Memory B cell (primary cell): ENCODE measurements around the gene SEC14L6.

Source experiments
- ATAC-seq: fragments of 150-1000 bp; cut with Tn5 transposase; 2 replicates; pipeline ENCODE4 v1.10.0; 2021; ENCODE audit warnings: low read depth, mild to moderate bottlenecking, moderate library complexity
- DNase-seq, 2 donors: peaks; one replicate each; pipeline ENCODE4 v3.0.0; 2022; ENCODE audit warnings: low spot score in 2 of 2
- H3K27ac Mint-ChIP-seq: one replicate; pipeline ENCODE4 v1.8.0; 2022; ENCODE audit warnings: mild to moderate bottlenecking, moderate library complexity, mixed read lengths
- H3K27me3 Mint-ChIP-seq: one replicate; pipeline ENCODE4 v1.8.0; 2022; ENCODE audit warnings: mixed read lengths
- H3K36me3 Mint-ChIP-seq: one replicate; pipeline ENCODE4 v1.8.0; 2022; ENCODE audit warnings: mild to moderate bottlenecking, mixed read lengths
- H3K4me1 Mint-ChIP-seq: one replicate; pipeline ENCODE4 v1.8.0; 2022; ENCODE audit warnings: mixed read lengths
- H3K4me3 Mint-ChIP-seq: one replicate; pipeline ENCODE4 v1.8.0; 2022; ENCODE audit warnings: mild to moderate bottlenecking, moderate library complexity, mixed read lengths
- H3K9me3 Mint-ChIP-seq: one replicate; pipeline ENCODE4 v1.8.0; 2022; ENCODE audit warnings: mixed read lengths

The SEC14L6 gene

DNA sequence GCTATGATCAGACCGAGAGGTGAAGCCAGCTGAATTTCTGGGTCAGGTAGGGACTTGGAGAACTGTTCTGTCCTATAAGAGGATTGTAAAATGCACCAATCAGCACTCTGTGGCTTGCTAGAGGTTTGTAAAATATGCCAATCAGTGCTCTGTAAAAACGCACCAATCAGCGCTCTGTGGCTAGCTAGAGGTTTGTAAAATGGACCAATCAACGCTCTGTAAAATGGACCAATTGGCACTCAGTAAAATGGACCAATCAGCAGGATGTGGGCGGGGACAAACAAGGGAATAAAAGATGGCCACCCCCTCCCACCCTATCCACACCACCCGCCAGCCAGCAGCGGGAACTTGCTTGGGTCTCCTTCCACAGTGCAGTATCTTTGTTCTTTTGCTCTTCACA, 34.6 kb downstream of the SEC14L6 start:
- ATAC-seq (no peak), DNase-seq (no peak)
- H3K9me3 Mint-ChIP-seq = peaks cover 2% of the 10 kb centered on the region
- no peak overlapping the region for H3K4me3 Mint-ChIP-seq
- peaks cover 4% of the 10 kb centered on the region for H3K27me3 Mint-ChIP-seq
- no peaks in the 10 kb centered on the region for H3K4me1 Mint-ChIP-seq
- no peak overlapping the region for H3K27ac Mint-ChIP-seq
- H3K36me3 Mint-ChIP-seq = no peaks in the 10 kb centered on the region

DNA sequence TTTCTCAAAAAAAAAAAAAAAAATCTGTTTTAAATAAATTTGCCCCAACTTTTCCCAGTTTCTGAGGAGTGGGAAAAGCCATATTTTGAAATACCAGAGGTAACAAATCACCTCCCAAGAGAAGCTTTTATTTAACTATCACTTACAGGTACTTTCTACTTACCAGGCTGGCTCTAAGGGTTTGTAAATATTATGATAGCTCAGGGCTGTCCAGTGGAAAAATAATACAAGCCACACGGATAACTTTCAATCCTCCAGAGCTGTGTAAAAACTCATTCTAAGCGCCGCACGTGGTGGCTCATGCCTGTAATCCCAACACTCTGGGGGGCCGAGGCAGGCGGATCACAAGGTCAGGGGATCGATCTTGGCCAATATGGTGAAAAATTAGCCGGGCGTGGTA, 35.4 kb downstream of the SEC14L6 start:
- DNase-seq (no peak), ATAC-seq (no peak)
- H3K4me1 Mint-ChIP-seq = no peaks in the 10 kb centered on the region
- H3K9me3 Mint-ChIP-seq = peaks cover 2% of the 10 kb centered on the region
- no peak overlapping the region for H3K27ac Mint-ChIP-seq
- no peaks in the 10 kb centered on the region for H3K36me3 Mint-ChIP-seq
- H3K4me3 Mint-ChIP-seq = no peak overlapping the region
- H3K27me3 Mint-ChIP-seq = peaks cover 8% of the 10 kb centered on the region

DNA sequence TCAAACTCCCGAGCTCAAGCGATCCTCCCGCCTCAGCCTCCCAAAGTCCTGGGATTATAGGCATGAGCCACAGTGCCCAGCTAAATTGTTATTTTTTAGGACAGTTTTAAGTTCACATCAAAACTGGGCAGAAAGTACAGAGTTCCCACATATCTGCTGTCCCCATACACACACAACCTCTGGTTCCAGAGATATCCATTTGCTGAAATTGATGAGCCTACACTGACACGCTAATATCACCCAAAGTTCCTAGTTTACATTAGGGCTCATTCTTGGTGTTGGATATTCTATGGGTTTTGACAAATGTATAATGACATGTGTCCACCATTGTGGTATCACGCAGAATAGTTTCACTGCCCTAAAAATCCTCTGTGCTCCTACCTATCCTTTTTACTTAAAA, 38.3 kb downstream of the SEC14L6 start:
- no peaks in the 10 kb centered on the region for H3K4me1 Mint-ChIP-seq
- H3K9me3 Mint-ChIP-seq = peaks cover under 1% of the 10 kb centered on the region
- ATAC-seq = no peak
- H3K27ac Mint-ChIP-seq = no peak overlapping the region
- DNase-seq = no peak
- no peaks in the 10 kb centered on the region for H3K36me3 Mint-ChIP-seq
- peaks cover 19% of the 10 kb centered on the region for H3K27me3 Mint-ChIP-seq
- no peak overlapping the region for H3K4me3 Mint-ChIP-seq

DNA sequence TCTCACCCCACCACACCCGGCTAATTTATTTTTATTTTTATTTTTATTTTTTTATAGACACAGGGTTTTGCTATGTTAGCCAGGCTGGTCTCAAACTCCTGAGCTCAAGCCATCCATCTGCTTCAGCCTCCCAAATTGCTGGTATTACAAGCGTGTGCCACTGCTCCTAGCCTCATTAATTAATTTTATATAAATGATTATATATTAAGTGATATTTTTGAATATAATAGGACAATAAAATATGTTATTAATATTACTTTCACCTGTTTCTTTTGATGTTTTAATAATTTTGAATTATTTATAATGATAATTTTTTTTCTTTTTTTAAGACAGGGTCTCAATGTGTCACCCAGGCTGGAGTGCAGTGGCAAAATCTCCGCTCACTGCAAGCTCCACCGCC, 38.9 kb downstream of the SEC14L6 start:
- H3K36me3 Mint-ChIP-seq = no peaks in the 10 kb centered on the region
- DNase-seq (no peak), ATAC-seq (no peak)
- peaks cover 19% of the 10 kb centered on the region for H3K27me3 Mint-ChIP-seq
- no peak overlapping the region for H3K4me3 Mint-ChIP-seq
- H3K4me1 Mint-ChIP-seq = no peaks in the 10 kb centered on the region
- H3K27ac Mint-ChIP-seq = no peak overlapping the region
- H3K9me3 Mint-ChIP-seq = no peaks in the 10 kb centered on the region

DNA sequence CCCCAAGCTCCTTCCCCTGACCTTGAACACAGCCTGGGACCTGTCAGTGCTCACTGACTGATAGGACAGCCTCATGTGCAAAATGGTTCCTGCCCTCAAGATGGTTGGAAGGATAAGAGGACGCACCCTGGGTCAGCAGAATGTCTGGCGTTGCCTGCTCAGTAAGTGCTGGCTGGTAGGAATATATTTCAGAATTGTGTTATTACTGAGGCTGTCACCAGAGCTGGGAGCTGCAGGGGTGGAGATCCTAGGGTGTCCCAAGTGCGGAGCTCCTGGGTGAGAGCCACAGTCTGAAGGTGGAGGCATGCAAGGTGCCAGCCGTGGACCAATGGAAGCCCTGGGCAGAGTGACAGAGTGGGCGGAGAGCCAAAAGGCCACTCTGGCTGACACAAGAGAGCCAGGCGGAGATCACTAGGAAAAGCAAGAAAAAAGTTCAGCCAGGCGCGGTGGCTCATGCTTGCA, 40.0 kb downstream of the SEC14L6 start:
- Mint-ChIP-seq H3K4me1 (no peaks in the 10 kb centered on the region), H3K4me3 (no peak overlapping the region), H3K9me3 (no peaks in the 10 kb centered on the region), H3K36me3 (no peaks in the 10 kb centered on the region), H3K27me3 (peaks cover 19% of the 10 kb centered on the region), H3K27ac (no peak overlapping the region)
- no peak for ATAC-seq
- no peak for DNase-seq

DNA sequence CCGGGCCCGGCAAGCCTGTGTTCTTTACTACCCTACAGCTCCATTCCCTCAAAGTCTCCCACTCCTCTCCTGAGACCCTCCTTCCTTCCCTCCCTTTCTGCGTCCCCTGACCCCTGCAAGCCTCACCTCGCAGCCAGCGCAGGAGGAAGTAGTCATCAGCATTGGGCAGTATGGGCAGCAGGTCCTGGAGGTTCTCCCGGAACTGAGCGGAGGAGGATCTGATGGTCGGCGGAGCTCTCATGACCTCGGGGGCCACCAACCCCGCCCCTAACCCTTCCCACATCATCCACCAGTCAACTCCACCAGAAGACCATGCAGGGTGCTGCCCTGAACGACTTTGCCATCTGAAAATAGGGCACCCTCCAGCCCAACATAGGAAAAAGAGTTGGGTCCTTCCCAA, 43.0 kb downstream of the SEC14L6 start:
- DNase-seq (no peak), ATAC-seq (no peak)
- H3K4me3 Mint-ChIP-seq = no peak overlapping the region
- no peaks in the 10 kb centered on the region for H3K4me1 Mint-ChIP-seq
- no peaks in the 10 kb centered on the region for H3K36me3 Mint-ChIP-seq
- H3K27me3 Mint-ChIP-seq = peaks cover 19% of the 10 kb centered on the region
- H3K27ac Mint-ChIP-seq = no peak overlapping the region
- no peaks in the 10 kb centered on the region for H3K9me3 Mint-ChIP-seq

DNA sequence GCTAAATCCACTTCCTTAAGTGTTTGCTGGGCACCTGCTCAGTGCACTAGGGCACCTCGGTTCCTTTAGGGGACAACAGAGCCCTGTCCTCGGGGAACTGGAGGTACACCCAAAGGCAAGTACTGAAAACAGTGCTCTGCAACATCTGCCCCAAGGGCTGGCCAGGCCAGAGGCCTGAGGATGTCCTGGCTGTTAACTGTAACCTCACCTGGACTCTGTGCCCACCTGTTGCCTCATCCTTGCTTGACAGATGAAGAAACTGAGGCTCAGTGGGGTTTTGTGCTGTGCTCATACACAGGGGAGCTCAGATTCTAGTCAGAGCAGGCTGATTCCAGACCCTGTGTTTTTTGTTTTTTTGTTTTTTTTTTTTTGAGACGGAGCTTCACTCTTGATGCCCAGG, 43.6 kb downstream of the SEC14L6 start:
- DNase-seq = no peak
- no peak overlapping the region for H3K4me3 Mint-ChIP-seq
- no peak overlapping the region for H3K27ac Mint-ChIP-seq
- H3K36me3 Mint-ChIP-seq = no peaks in the 10 kb centered on the region
- no peaks in the 10 kb centered on the region for H3K9me3 Mint-ChIP-seq
- ATAC-seq = no peak
- no peaks in the 10 kb centered on the region for H3K4me1 Mint-ChIP-seq
- H3K27me3 Mint-ChIP-seq = peaks cover 19% of the 10 kb centered on the region

DNA sequence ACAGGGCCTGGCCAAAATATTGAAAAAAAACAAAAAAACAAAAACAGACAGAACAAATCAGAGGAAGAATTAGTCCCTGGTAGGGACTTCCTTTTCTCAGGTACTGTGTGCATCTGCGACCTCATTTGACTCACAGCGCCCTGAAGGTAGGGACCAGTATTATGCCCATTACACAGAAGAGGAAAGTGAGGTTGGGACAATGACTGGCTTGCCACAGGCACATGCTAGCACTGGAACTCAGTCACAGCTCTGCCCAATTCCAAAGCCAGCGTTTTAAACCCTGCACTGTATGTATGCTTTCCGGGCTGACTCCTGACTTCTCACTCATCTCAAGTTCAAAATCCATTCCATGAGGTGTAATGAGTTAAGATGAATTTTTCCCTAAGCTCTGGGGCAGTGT, 44.4 kb downstream of the SEC14L6 start:
- ATAC-seq = no peak
- no peaks in the 10 kb centered on the region for H3K4me1 Mint-ChIP-seq
- H3K36me3 Mint-ChIP-seq = no peaks in the 10 kb centered on the region
- no peaks in the 10 kb centered on the region for H3K9me3 Mint-ChIP-seq
- no peak for DNase-seq
- H3K27ac Mint-ChIP-seq = no peak overlapping the region
- no peak overlapping the region for H3K4me3 Mint-ChIP-seq
- peaks cover 19% of the 10 kb centered on the region for H3K27me3 Mint-ChIP-seq

DNA sequence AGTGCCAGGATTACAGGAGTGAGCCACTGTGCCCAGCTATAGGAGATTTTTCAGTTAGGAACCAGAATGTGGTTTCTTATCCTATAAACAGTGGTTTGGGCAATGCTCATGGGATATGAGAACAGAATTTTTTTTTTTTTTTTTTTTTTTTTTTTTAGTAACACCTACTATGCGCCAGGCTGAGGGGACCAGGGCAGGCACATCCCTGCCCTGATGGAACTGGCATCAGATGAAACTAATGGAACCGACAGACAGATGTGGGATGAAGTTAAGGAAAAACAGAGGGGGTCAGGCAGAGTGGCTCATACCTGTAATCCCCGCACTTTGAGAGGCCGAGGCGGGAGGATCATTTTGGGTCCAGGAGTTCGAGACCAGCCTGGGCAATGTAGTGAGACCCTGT, 45.9 kb downstream of the SEC14L6 start:
- DNase-seq = no peak
- H3K27ac Mint-ChIP-seq = no peak overlapping the region
- no peak for ATAC-seq
- no peaks in the 10 kb centered on the region for H3K4me1 Mint-ChIP-seq
- H3K36me3 Mint-ChIP-seq = no peaks in the 10 kb centered on the region
- peaks cover 14% of the 10 kb centered on the region for H3K27me3 Mint-ChIP-seq
- H3K9me3 Mint-ChIP-seq = no peaks in the 10 kb centered on the region
- H3K4me3 Mint-ChIP-seq = no peak overlapping the region

DNA sequence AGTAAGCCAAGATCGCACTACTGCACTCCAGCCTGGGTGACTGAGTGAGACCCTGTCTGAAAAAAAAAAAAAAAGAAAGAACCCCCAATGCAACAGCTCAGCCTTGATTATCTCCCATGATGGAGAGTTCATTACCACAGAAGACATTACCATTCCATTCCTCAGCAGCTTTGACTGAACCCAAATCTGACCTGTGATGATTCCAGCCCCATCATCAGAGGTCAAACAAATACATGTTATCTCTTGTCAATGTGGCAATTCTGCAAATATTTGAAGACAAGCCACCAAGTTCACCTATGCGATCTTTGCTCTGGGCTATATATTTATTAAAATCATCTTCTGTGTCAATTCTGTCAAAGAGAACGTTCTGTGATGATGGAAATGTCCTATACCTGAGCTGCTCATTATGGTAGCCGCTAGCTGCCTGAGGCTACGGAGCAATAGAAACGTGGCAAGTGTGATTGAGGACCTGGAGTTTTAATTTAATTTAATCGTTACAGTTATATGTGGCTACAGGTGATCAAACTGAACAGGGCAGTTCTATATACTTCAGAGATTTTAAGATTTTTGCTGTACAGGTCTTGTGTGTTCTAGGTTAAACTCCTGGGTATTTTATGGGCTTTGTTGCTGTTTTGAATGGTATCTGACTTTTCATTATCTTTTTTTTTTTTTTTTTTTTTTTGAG, 48.9 kb downstream of the SEC14L6 start:
- Mint-ChIP-seq H3K36me3 (no peaks in the 10 kb centered on the region), H3K27ac (no peak overlapping the region), H3K27me3 (peaks cover 5% of the 10 kb centered on the region), H3K4me3 (no peak overlapping the region), H3K9me3 (no peaks in the 10 kb centered on the region), H3K4me1 (no peaks in the 10 kb centered on the region)
- ATAC-seq = no peak
- no peak for DNase-seq

DNA sequence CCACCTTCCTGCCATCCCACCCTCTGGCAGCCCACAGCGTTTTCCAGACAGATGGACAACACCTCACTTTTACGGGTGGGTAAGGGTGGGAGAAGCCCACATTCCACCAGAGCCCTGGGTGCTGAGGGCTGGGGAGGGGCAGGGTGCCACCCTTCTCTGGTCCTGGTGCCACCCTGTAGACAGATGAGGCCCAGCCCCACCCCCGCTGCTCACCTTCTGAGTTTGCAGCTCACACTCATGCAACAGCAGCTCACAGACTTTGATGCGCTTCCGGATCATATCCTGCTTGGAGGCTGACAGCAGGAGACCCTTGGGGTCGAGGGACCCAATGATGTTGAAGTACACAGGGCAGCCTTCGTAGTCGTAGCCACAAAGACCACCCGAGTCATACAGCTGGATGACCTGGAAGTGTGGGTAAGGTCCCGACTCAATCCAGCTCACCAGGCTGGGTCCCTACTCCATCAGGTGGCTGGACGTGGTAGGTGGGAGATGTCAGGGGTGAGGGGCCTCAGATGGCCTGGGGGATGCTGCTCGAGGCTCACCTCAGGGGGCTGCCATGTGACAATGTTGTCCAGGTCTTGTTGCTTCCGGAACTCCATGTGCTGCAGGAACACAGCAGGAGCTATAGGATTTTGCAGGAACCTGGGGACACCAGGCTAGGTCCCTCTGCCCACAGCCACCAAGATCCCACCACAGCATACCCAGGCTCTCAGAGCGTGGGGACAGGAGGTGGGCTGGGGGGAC, 51.3 kb downstream of the SEC14L6 start:
- Mint-ChIP-seq H3K27me3 (peaks cover 11% of the 10 kb centered on the region), H3K4me3 (no peak overlapping the region), H3K4me1 (no peaks in the 10 kb centered on the region), H3K36me3 (no peaks in the 10 kb centered on the region), H3K9me3 (no peaks in the 10 kb centered on the region), H3K27ac (no peak overlapping the region)
- no peak for ATAC-seq
- DNase-seq = no peak

DNA sequence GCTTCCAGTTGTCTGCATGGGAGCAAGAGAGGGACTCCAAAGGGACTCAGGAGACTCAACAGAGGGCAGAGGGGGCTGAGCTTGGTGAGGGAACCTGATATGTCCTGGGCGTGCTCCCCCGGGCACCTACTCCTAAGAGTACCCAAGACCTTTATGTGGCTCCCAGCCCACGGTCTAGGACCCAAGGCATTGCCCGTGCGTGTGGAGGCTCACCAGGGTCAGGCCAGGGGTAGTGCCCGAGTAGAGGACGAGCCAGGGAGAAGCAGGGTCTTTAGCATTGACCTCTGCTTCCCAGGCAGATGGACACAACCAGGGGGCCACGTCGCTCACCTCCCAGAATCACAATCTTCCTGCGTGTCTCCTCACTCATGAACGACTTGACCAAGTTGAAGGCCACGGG, 54.4 kb downstream of the SEC14L6 start:
- DNase-seq (no peak), ATAC-seq (no peak)
- peaks cover 13% of the 10 kb centered on the region for H3K27me3 Mint-ChIP-seq
- no peaks in the 10 kb centered on the region for H3K4me1 Mint-ChIP-seq
- H3K36me3 Mint-ChIP-seq = no peaks in the 10 kb centered on the region
- H3K4me3 Mint-ChIP-seq = no peak overlapping the region
- H3K27ac Mint-ChIP-seq = no peak overlapping the region
- no peaks in the 10 kb centered on the region for H3K9me3 Mint-ChIP-seq

DNA sequence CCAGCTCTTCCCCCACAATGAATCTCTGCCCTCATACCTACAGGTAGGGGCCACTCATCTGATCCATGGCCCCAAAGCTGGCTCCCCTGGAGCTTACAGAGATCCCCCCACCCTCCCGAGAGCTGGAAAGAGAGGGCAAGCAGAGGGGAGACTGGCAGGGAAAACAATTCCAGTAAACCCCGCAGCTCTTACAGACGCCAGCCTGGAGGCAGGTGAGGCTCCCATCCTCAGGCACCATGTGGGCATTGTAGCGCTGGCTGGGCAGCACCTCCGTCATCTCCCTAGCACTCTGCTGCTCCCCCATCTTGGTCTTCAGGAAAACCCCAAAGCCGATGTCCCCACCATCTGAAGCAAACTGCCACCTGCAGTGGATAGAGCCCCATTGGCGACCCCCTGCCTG, 55.2 kb downstream of the SEC14L6 start:
- H3K4me1 Mint-ChIP-seq = no peaks in the 10 kb centered on the region
- no peak overlapping the region for H3K27ac Mint-ChIP-seq
- H3K36me3 Mint-ChIP-seq = no peaks in the 10 kb centered on the region
- H3K4me3 Mint-ChIP-seq = no peak overlapping the region
- ATAC-seq = no peak
- no peaks in the 10 kb centered on the region for H3K9me3 Mint-ChIP-seq
- no peak for DNase-seq
- peaks cover 13% of the 10 kb centered on the region for H3K27me3 Mint-ChIP-seq

DNA sequence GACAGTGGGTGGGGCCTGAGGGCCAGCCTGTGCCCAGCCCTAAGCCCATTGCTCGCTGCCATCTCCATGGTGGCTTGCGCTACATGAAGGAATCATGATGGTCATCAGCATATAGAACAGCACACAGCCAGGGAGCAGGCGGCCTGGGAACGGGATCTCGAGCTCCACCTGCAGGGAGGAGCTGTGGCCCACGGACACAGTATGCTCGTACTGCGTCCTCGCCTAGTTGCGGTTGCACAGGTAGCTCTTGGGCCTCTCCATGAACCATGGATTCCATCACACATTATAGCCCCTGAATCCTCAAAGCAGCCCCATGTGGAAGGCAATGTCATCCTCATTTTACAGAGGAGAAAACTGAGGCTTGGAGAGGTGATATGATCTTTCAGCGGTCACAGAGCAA, 56.1 kb downstream of the SEC14L6 start:
- H3K27ac Mint-ChIP-seq = no peak overlapping the region
- no peaks in the 10 kb centered on the region for H3K9me3 Mint-ChIP-seq
- H3K4me1 Mint-ChIP-seq = no peaks in the 10 kb centered on the region
- no peak overlapping the region for H3K4me3 Mint-ChIP-seq
- peaks cover 13% of the 10 kb centered on the region for H3K27me3 Mint-ChIP-seq
- ATAC-seq (no peak), DNase-seq (no peak)
- no peaks in the 10 kb centered on the region for H3K36me3 Mint-ChIP-seq

DNA sequence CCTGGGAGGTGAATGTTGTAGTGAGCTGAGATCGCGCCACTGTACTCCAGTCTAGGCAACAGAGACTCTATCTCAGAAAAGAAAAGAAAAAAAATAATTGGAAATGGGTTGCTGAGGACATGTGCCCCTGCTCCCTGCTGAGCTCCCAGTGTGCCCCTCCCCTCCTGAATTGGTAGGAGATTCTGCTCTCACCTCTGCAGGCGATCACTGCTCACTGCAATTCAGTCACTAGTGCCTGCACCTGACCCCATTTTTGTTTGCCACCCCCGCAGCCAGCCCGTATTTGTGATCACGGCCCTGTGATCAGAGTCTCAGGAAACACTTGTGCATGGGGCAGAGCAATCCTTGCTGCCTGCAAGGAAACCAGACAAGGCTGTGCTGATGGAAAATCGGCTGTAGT, 58.4 kb downstream of the SEC14L6 start:
- no peak for ATAC-seq
- H3K4me3 Mint-ChIP-seq = no peak overlapping the region

More for the DNA sequence above, 58.4 kb downstream of the SEC14L6 start:
- peaks cover 13% of the 10 kb centered on the region for H3K27me3 Mint-ChIP-seq
- no peaks in the 10 kb centered on the region for H3K9me3 Mint-ChIP-seq
- H3K27ac Mint-ChIP-seq = no peak overlapping the region
- H3K36me3 Mint-ChIP-seq = no peaks in the 10 kb centered on the region
- no peaks in the 10 kb centered on the region for H3K4me1 Mint-ChIP-seq
- DNase-seq = no peak
